ENCODE results near the gene RHOU.
A peak's percentile ranks its signal among the peaks of the same experiment; 100 is the strongest.

DNA sequence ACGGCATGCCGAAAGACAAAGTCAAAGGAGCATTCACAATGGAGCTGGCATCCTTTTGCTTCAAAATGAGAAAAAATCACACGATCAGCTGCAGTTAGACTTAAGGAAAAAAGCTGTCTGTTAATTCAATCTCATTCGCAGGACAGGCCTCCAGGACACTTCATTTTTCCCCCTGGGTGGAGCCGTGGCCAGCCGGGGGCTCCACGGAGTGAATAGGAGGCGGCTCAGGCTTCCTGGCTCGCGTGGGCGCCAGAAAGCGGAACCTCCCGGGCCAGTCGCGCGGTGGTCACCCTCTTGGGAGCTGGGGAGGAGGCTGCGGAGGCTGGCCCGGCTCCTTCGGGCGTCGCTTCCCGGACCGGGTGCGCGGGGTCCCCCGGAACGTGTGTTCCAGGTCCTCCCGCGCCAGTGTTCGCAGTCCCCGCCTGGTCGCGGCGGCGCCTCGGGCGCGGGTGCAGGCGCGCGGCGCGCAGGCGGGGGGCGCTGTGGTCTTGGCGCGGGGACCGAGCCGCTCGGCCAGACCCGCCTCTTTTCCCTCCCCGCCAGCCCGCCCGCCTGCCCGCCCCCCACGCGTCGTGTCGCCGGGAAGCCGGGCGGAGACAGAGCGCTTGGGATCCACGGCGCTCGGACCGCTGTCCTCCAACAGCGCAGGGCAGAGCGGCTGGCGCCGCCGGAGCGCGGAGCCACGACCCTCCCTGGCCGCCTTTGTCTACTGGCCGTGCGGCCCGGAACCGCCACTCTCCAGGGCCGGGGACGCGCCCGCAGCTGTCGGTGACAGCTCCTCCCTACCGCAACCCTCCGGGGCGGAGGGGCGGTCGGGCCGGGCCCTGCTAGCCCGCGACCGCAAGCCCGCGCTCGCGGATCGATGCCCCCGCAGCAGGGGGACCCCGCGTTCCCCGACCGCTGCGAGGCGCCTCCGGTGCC is at the start of gene RHOU:
- TF ChIP-seq, protein P1, sequence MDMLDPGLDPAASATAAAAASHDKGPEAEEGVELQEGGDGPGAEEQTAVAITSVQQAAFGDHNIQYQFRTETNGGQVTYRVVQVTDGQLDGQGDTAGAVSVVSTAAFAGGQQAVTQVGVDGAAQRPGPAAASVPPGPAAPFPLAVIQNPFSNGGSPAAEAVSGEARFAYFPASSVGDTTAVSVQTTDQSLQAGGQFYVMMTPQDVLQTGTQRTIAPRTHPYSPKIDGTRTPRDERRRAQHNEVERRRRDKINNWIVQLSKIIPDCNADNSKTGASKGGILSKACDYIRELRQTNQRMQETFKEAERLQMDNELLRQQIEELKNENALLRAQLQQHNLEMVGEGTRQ (IDR thresholded peaks at IDR 0.05): no peak
- TF ChIP-seq, protein P2, sequence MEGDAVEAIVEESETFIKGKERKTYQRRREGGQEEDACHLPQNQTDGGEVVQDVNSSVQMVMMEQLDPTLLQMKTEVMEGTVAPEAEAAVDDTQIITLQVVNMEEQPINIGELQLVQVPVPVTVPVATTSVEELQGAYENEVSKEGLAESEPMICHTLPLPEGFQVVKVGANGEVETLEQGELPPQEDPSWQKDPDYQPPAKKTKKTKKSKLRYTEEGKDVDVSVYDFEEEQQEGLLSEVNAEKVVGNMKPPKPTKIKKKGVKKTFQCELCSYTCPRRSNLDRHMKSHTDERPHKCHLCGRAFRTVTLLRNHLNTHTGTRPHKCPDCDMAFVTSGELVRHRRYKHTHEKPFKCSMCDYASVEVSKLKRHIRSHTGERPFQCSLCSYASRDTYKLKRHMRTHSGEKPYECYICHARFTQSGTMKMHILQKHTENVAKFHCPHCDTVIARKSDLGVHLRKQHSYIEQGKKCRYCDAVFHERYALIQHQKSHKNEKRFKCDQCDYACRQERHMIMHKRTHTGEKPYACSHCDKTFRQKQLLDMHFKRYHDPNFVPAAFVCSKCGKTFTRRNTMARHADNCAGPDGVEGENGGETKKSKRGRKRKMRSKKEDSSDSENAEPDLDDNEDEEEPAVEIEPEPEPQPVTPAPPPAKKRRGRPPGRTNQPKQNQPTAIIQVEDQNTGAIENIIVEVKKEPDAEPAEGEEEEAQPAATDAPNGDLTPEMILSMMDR (IDR thresholded peaks at IDR 0.05): peak; percentile 96
- no peak for TF ChIP-seq HOXB13 (CRISPR knock-in tag; IDR thresholded peaks at IDR 0.05; ENCODE audit: low read depth)
- peak; percentile 97 for TF ChIP-seq SMC3 (IDR thresholded peaks at IDR 0.05)
- no peak for TF ChIP-seq BHLHE40 (IDR thresholded peaks at IDR 0.05; ENCODE audit: low read depth, low read length)
- peak; percentile 37; the same call in 1 of the 2 replicates for TF ChIP-seq POLR2A (IDR thresholded peaks at IDR 0.05; ENCODE audit: low read length)
- TF ChIP-seq, protein P3, sequence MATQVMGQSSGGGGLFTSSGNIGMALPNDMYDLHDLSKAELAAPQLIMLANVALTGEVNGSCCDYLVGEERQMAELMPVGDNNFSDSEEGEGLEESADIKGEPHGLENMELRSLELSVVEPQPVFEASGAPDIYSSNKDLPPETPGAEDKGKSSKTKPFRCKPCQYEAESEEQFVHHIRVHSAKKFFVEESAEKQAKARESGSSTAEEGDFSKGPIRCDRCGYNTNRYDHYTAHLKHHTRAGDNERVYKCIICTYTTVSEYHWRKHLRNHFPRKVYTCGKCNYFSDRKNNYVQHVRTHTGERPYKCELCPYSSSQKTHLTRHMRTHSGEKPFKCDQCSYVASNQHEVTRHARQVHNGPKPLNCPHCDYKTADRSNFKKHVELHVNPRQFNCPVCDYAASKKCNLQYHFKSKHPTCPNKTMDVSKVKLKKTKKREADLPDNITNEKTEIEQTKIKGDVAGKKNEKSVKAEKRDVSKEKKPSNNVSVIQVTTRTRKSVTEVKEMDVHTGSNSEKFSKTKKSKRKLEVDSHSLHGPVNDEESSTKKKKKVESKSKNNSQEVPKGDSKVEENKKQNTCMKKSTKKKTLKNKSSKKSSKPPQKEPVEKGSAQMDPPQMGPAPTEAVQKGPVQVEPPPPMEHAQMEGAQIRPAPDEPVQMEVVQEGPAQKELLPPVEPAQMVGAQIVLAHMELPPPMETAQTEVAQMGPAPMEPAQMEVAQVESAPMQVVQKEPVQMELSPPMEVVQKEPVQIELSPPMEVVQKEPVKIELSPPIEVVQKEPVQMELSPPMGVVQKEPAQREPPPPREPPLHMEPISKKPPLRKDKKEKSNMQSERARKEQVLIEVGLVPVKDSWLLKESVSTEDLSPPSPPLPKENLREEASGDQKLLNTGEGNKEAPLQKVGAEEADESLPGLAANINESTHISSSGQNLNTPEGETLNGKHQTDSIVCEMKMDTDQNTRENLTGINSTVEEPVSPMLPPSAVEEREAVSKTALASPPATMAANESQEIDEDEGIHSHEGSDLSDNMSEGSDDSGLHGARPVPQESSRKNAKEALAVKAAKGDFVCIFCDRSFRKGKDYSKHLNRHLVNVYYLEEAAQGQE (IDR thresholded peaks at IDR 0.05): no peak
- TF ChIP-seq RAD21 (conservative IDR thresholded peaks at IDR 0.05 in 1 of 2, IDR thresholded peaks at IDR 0.05 in 1 of 2): peak; percentile 56 to 98
- TF ChIP-seq SREBF2 (IDR thresholded peaks at IDR 0.05): no peak
- TF ChIP-seq RNF2 (IDR thresholded peaks at IDR 0.05; ENCODE audit: borderline replicate concordance, low read depth): no peak
- TF ChIP-seq RCOR1 (IDR thresholded peaks at IDR 0.05; ENCODE audit: low read depth, low read length): no peak

All from A549 (cell line).